ENCODE measurements around the gene EVI2A. TPM values are rescaled to one million over a fixed set of nuclear protein-coding genes. Genes with fewer than 3 reads are reported as not detected.

EVI2A gene
- total RNA-seq, 1 experiment from 2014 or later: not detected

DNA sequence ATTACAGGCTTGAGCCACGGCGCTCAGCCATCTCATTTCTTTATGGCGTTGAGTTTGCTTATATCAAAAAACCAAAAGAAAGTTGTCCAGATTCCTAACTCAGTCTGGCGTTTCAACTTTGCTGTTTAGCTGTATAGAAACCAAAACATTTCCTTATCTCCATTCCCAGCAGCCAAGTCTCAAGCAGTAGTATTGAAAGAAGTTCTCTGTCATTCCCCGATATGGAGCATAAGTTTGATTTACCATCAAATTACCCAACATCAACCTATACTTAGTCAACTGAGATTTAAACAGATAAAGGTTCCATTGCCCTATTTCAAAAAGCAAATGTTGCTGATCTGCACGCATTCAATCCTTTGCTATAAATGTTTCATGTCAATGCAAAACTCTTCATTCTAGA lies 42.6 kb upstream of the EVI2A start:
- CTCF ChIA-PET: interaction anchor here (0.6 kb wide), 1 partner anchor 86 kb away, joined by 5 read pairs; no protein-coding TSS in a partner anchor
- H3K27me3 ChIP-seq (ENCODE audit: insufficient read depth, low read depth): no peaks in the 10 kb centered on the region
- no peaks in the 10 kb centered on the region for H3K4me1 ChIP-seq (replicated peaks; ENCODE audit: insufficient read depth)
- H2AFZ ChIP-seq: no peak overlapping the region
- BruUV-seq (replicated peaks): no TSS peak
- no peak for DNase-seq
- H4K20me1 ChIP-seq (ENCODE audit: insufficient read depth): no peaks in the 10 kb centered on the region
- no peak overlapping the region for H3K27ac ChIP-seq
- no peak overlapping the region for H3K4me3 ChIP-seq
- no peaks in the 10 kb centered on the region for H3K9me3 ChIP-seq (ENCODE audit: insufficient read depth, low read depth)
- no peaks in the 10 kb centered on the region for H3K9me2 ChIP-seq (ENCODE audit: insufficient read depth)
- intact Hi-C loops (cut with micrococcal nuclease; ENCODE audit: unreplicated experiment): no loop called here
- POLR2A ChIA-PET (ENCODE audit: unreplicated experiment): no interaction called here
- peaks cover 30% of the 10 kb centered on the region for H3K36me3 ChIP-seq (ENCODE audit: low read depth)
- no peaks in the 10 kb centered on the region for H3K79me2 ChIP-seq (ENCODE audit: low read depth)
- peaks cover 4% of the 10 kb centered on the region; the same call in 1 of the 2 replicates for H3F3A ChIP-seq (ENCODE audit: insufficient read depth, low read depth)
- H3K4me2 ChIP-seq: no peak overlapping the region
- TF ChIP-seq, protein P1, sequence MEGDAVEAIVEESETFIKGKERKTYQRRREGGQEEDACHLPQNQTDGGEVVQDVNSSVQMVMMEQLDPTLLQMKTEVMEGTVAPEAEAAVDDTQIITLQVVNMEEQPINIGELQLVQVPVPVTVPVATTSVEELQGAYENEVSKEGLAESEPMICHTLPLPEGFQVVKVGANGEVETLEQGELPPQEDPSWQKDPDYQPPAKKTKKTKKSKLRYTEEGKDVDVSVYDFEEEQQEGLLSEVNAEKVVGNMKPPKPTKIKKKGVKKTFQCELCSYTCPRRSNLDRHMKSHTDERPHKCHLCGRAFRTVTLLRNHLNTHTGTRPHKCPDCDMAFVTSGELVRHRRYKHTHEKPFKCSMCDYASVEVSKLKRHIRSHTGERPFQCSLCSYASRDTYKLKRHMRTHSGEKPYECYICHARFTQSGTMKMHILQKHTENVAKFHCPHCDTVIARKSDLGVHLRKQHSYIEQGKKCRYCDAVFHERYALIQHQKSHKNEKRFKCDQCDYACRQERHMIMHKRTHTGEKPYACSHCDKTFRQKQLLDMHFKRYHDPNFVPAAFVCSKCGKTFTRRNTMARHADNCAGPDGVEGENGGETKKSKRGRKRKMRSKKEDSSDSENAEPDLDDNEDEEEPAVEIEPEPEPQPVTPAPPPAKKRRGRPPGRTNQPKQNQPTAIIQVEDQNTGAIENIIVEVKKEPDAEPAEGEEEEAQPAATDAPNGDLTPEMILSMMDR (conservative IDR thresholded peaks at IDR 0.05): no peak
- TF ChIP-seq EZH2 (IDR thresholded peaks at IDR 0.05; ENCODE audit: low read depth): no peak

DNA sequence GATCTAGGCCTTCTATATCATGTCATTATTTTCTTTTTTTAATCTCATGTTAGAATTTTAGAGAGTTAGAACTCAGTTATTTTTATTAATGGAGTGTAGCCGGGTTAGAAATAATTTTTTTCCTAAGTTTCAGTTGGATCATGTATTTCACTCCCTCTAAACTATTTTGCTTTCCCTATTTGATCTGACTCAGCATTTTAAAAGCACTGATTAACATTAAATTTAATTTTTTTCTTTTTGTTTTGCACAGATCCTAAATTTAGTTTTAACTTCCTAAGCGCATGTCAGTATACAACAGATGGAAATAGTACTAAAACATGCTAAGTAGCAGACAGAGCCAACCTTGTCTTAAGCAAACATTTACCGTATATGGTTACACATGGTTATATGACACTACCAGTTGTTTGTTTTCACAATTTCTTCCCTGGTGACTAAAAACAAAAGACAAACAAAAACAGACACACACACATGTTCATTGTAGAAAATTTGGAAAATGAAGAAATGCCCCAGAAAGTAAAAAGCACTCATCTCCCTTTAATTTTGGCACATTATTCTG lies 36.5 kb upstream of the EVI2A start:
- H3K4me3 ChIP-seq: no peak overlapping the region
- no peaks in the 10 kb centered on the region for H3K27me3 ChIP-seq (ENCODE audit: insufficient read depth, low read depth)
- no peak overlapping the region for H3K27ac ChIP-seq
- H2AFZ ChIP-seq: no peak overlapping the region
- no peak overlapping the region for H3K4me2 ChIP-seq
- H3K36me3 ChIP-seq (ENCODE audit: low read depth): peaks cover 57% of the 10 kb centered on the region
- no peaks in the 10 kb centered on the region for H3K4me1 ChIP-seq (replicated peaks; ENCODE audit: insufficient read depth)
- intact Hi-C loops (cut with micrococcal nuclease; ENCODE audit: unreplicated experiment): no loop called here
- no peaks in the 10 kb centered on the region for H3K79me2 ChIP-seq (ENCODE audit: low read depth)
- H3K9me3 ChIP-seq (ENCODE audit: insufficient read depth, low read depth): no peaks in the 10 kb centered on the region
- H3K9me2 ChIP-seq (ENCODE audit: insufficient read depth): no peaks in the 10 kb centered on the region
- DNase-seq: no peak
- TF ChIP-seq EZH2 (IDR thresholded peaks at IDR 0.05; ENCODE audit: low read depth): no peak
- TF ChIP-seq, protein P1 (conservative IDR thresholded peaks at IDR 0.05): no peak
- BruUV-seq (replicated peaks): no TSS peak
- no peaks in the 10 kb centered on the region for H4K20me1 ChIP-seq (ENCODE audit: insufficient read depth)
- H3F3A ChIP-seq (ENCODE audit: insufficient read depth, low read depth): peaks cover 4% of the 10 kb centered on the region; the same call in 1 of the 2 replicates
- ChIA-PET CTCF (no interaction called here), POLR2A (ENCODE audit: unreplicated experiment) (no interaction called here)

DNA sequence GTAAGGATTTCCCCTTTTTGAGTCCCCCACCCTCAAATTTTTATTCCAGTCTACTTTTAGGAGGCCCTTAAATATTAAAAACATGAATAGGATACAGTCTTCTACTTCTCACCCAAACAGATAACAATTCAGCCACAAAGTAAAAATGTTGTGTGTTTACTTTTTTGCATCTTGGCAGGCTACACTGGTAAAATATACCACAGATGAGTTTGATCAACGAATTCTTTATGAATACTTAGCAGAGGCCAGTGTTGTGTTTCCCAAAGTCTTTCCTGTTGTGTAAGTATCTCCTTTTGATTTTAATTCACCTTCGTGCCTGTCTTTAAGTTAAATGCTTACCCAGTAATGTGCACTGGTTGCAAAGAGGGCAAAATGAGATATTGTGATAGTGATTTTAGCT lies 35.7 kb upstream of the EVI2A start:
- Histone ChIP-seq H2AFZ (no peak overlapping the region), H3K4me1 (replicated peaks; ENCODE audit: insufficient read depth) (no peaks in the 10 kb centered on the region), H3K9me3 (ENCODE audit: insufficient read depth, low read depth) (no peaks in the 10 kb centered on the region), H3K4me3 (no peak overlapping the region), H3K27me3 (ENCODE audit: insufficient read depth, low read depth) (no peaks in the 10 kb centered on the region), H3K27ac (no peak overlapping the region), H3K36me3 (ENCODE audit: low read depth) (peaks cover 56% of the 10 kb centered on the region), H3K4me2 (no peak overlapping the region), H3K79me2 (ENCODE audit: low read depth) (no peaks in the 10 kb centered on the region), H4K20me1 (ENCODE audit: insufficient read depth) (no peaks in the 10 kb centered on the region), H3K9me2 (ENCODE audit: insufficient read depth) (no peaks in the 10 kb centered on the region), H3F3A (ENCODE audit: insufficient read depth, low read depth) (peaks cover 4% of the 10 kb centered on the region; the same call in 1 of the 2 replicates)
- CTCF ChIA-PET: no interaction called here
- POLR2A ChIA-PET (ENCODE audit: unreplicated experiment): no interaction called here
- intact Hi-C loops (cut with micrococcal nuclease; ENCODE audit: unreplicated experiment): no loop called here
- DNase-seq: no peak
- BruUV-seq (replicated peaks): no TSS peak
- TF ChIP-seq EZH2 (IDR thresholded peaks at IDR 0.05; ENCODE audit: low read depth): no peak
- TF ChIP-seq, protein P1 (conservative IDR thresholded peaks at IDR 0.05): no peak
